ENCODE data around the gene ZBTB7C.

Gene ZBTB7C

GRCh38 chr18:48024881-48025660 lies 384.1 kb downstream of the ZBTB7C start:
- Mint-ChIP-seq H3K27ac (no peak overlapping the region), H3K4me3 (no peak overlapping the region), H3K4me1 (ENCODE audit: low read depth) (no peaks in the 10 kb centered on the region), H3K27me3 (peaks cover 5% of the 10 kb centered on the region), H3K36me3 (no peaks in the 10 kb centered on the region), H3K9me3 (ENCODE audit: low read depth) (no peaks in the 10 kb centered on the region)

- Mint-ChIP-seq H3K36me3 (no peaks in the 10 kb centered on the region), H3K4me1 (ENCODE audit: low read depth) (no peaks in the 10 kb centered on the region), H3K4me3 (no peak overlapping the region), H3K27me3 (peaks cover 5% of the 10 kb centered on the region), H3K9me3 (ENCODE audit: low read depth) (no peaks in the 10 kb centered on the region), H3K27ac (no peak overlapping the region)
These were observed 385.1 kb downstream of the ZBTB7C start for GRCh38 chr18:48024009-48024512.

- Mint-ChIP-seq H3K9me3 (ENCODE audit: low read depth) (no peaks in the 10 kb centered on the region), H3K4me3 (no peak overlapping the region), H3K36me3 (no peaks in the 10 kb centered on the region), H3K4me1 (ENCODE audit: low read depth) (no peaks in the 10 kb centered on the region), H3K27ac (no peak overlapping the region), H3K27me3 (peaks cover 5% of the 10 kb centered on the region)
These were observed 385.7 kb downstream of the ZBTB7C start for GRCh38 chr18:48023334-48024008.

GRCh38 chr18:48022531-48023329 lies 386.5 kb downstream of the ZBTB7C start:
- H3K4me1 Mint-ChIP-seq (ENCODE audit: low read depth), result no peaks in the 10 kb centered on the region
- H3K36me3 Mint-ChIP-seq, result no peaks in the 10 kb centered on the region
- H3K27ac Mint-ChIP-seq, result no peak overlapping the region
- no peaks in the 10 kb centered on the region for H3K9me3 Mint-ChIP-seq (ENCODE audit: low read depth)
- no peak overlapping the region for H3K4me3 Mint-ChIP-seq
- peaks cover 5% of the 10 kb centered on the region for H3K27me3 Mint-ChIP-seq

- Mint-ChIP-seq H3K36me3 (no peaks in the 10 kb centered on the region), H3K4me1 (ENCODE audit: low read depth) (no peaks in the 10 kb centered on the region), H3K27ac (no peak overlapping the region), H3K9me3 (ENCODE audit: low read depth) (no peaks in the 10 kb centered on the region), H3K27me3 (peaks cover 8% of the 10 kb centered on the region), H3K4me3 (no peak overlapping the region)
These were observed 387.2 kb downstream of the ZBTB7C start for GRCh38 chr18:48022021-48022420.

GRCh38 chr18:48021273-48021914 lies 387.8 kb downstream of the ZBTB7C start:
- H3K4me3 Mint-ChIP-seq, result no peak overlapping the region
- no peaks in the 10 kb centered on the region for H3K36me3 Mint-ChIP-seq
- H3K27ac Mint-ChIP-seq, result no peak overlapping the region
- H3K9me3 Mint-ChIP-seq (ENCODE audit: low read depth), result no peaks in the 10 kb centered on the region
- H3K4me1 Mint-ChIP-seq (ENCODE audit: low read depth), result no peaks in the 10 kb centered on the region
- peaks cover 8% of the 10 kb centered on the region for H3K27me3 Mint-ChIP-seq

GRCh38 chr18:48020337-48021250 lies 388.6 kb downstream of the ZBTB7C start:
- peaks cover 8% of the 10 kb centered on the region for H3K27me3 Mint-ChIP-seq
- no peaks in the 10 kb centered on the region for H3K9me3 Mint-ChIP-seq (ENCODE audit: low read depth)
- no peak overlapping the region for H3K27ac Mint-ChIP-seq
- no peaks in the 10 kb centered on the region for H3K4me1 Mint-ChIP-seq (ENCODE audit: low read depth)
- no peak overlapping the region for H3K4me3 Mint-ChIP-seq
- H3K36me3 Mint-ChIP-seq, result no peaks in the 10 kb centered on the region

GRCh38 chr18:48019557-48020325 lies 389.4 kb downstream of the ZBTB7C start:
- Mint-ChIP-seq H3K36me3 (peaks cover 2% of the 10 kb centered on the region), H3K27me3 (peaks cover 4% of the 10 kb centered on the region), H3K9me3 (ENCODE audit: low read depth) (peaks cover 3% of the 10 kb centered on the region), H3K27ac (no peak overlapping the region), H3K4me1 (ENCODE audit: low read depth) (no peaks in the 10 kb centered on the region), H3K4me3 (no peak overlapping the region)

- peaks cover 4% of the 10 kb centered on the region for H3K27me3 Mint-ChIP-seq
- no peaks in the 10 kb centered on the region for H3K4me1 Mint-ChIP-seq (ENCODE audit: low read depth)
- H3K27ac Mint-ChIP-seq, result no peak overlapping the region
- peaks cover 6% of the 10 kb centered on the region for H3K36me3 Mint-ChIP-seq
- H3K9me3 Mint-ChIP-seq (ENCODE audit: low read depth), result peaks cover 7% of the 10 kb centered on the region
- no peak overlapping the region for H3K4me3 Mint-ChIP-seq
These were observed 390.3 kb downstream of the ZBTB7C start for GRCh38 chr18:48018851-48019250.

- peaks cover 6% of the 10 kb centered on the region for H3K36me3 Mint-ChIP-seq
- H3K4me1 Mint-ChIP-seq (ENCODE audit: low read depth), result no peaks in the 10 kb centered on the region
- H3K9me3 Mint-ChIP-seq (ENCODE audit: low read depth), result peaks cover 7% of the 10 kb centered on the region
- H3K27ac Mint-ChIP-seq, result no peak overlapping the region
- H3K27me3 Mint-ChIP-seq, result peaks cover 4% of the 10 kb centered on the region
- no peak overlapping the region for H3K4me3 Mint-ChIP-seq
These were observed 391.5 kb downstream of the ZBTB7C start for GRCh38 chr18:48017635-48018034.

- Mint-ChIP-seq H3K4me3 (no peak overlapping the region), H3K27me3 (peaks cover 10% of the 10 kb centered on the region), H3K27ac (no peak overlapping the region), H3K9me3 (ENCODE audit: low read depth) (peaks cover 7% of the 10 kb centered on the region), H3K36me3 (peaks cover 6% of the 10 kb centered on the region), H3K4me1 (ENCODE audit: low read depth) (peaks cover 5% of the 10 kb centered on the region)
These were observed 396.0 kb downstream of the ZBTB7C start for GRCh38 chr18:48013162-48013561.

- peaks cover 7% of the 10 kb centered on the region for H3K27me3 Mint-ChIP-seq
- H3K4me1 Mint-ChIP-seq (ENCODE audit: low read depth), result peaks cover 5% of the 10 kb centered on the region
- peaks cover 6% of the 10 kb centered on the region for H3K36me3 Mint-ChIP-seq
- H3K27ac Mint-ChIP-seq, result no peak overlapping the region
- H3K4me3 Mint-ChIP-seq, result no peak overlapping the region
- peaks cover 7% of the 10 kb centered on the region for H3K9me3 Mint-ChIP-seq (ENCODE audit: low read depth)
These were observed 397.2 kb downstream of the ZBTB7C start for GRCh38 chr18:48011926-48012465.

GRCh38 chr18:48010264-48010663 lies 398.9 kb downstream of the ZBTB7C start:
- peaks cover 6% of the 10 kb centered on the region for H3K36me3 Mint-ChIP-seq
- peaks cover 5% of the 10 kb centered on the region for H3K4me1 Mint-ChIP-seq (ENCODE audit: low read depth)
- peaks cover 8% of the 10 kb centered on the region for H3K27me3 Mint-ChIP-seq
- H3K9me3 Mint-ChIP-seq (ENCODE audit: low read depth), result peaks cover 7% of the 10 kb centered on the region
- H3K27ac Mint-ChIP-seq, result no peak overlapping the region
- no peak overlapping the region for H3K4me3 Mint-ChIP-seq

All from activated naive CD8-positive, alpha-beta T cell (primary cell).